Mesenchymal stem cell (in vitro differentiated cells and primary cell): ENCODE data around the gene MZT2B.
"Not testable (repeated sequence)": the region's sequence is repeated elsewhere in the genome, so short reads cannot be mapped to it uniquely, and the experiment has no call there.

Experiments used
- DNase-seq: peaks from one replicate; pipeline ENCODE4 v3.0.0-alpha.2; 2013
- H2AFZ ChIP-seq: one replicate; pipeline ENCODE4 v1.6.1; 2013; ENCODE audit warnings: low read depth, mild to moderate bottlenecking, control low read depth, inconsistent platforms, low read length, moderate library complexity
- H2AK5ac ChIP-seq: 2 replicates; pipeline ENCODE4 v1.6.1; 2013; ENCODE audit warnings: low read length, moderate library complexity, mild to moderate bottlenecking, inconsistent platforms; ENCODE audit not compliant: severe bottlenecking
- H2BK120ac ChIP-seq: one replicate; pipeline ENCODE4 v1.6.1; 2013; ENCODE audit warnings: low read depth, mild to moderate bottlenecking, inconsistent platforms, low read length, moderate library complexity
- H2BK12ac ChIP-seq, 2 experiments: one replicate each; pipeline ENCODE4 v1.6.1; 2013; ENCODE audit warnings: inconsistent platforms in 2 of 2, low read length in 2 of 2, mild to moderate bottlenecking in 2 of 2, moderate library complexity in 2 of 2, control low read depth in 1 of 2
- H2BK15ac ChIP-seq: one replicate; pipeline ENCODE4 v1.6.1; 2013; ENCODE audit warnings: mild to moderate bottlenecking, low read depth, inconsistent platforms; ENCODE audit not compliant: poor library complexity, severe bottlenecking
- H2BK5ac ChIP-seq: 2 replicates; pipeline ENCODE4 v1.6.1; 2013; ENCODE audit warnings: low read depth, mild to moderate bottlenecking, low read length, control low read depth, inconsistent platforms; ENCODE audit not compliant: poor library complexity, severe bottlenecking
- H3K14ac ChIP-seq, 2 experiments: one replicate each; pipeline ENCODE4 v1.6.1; 2013; ENCODE audit warnings: inconsistent platforms in 2 of 2, low read length in 2 of 2, control low read depth in 1 of 2, mild to moderate bottlenecking in 1 of 2, moderate library complexity in 1 of 2
- H3K18ac ChIP-seq, 2 experiments: one replicate each; pipeline ENCODE4 v1.6.1; 2013; ENCODE audit warnings: inconsistent platforms in 2 of 2, low read length in 2 of 2, control low read depth in 1 of 2, low read depth in 1 of 2, mild to moderate bottlenecking in 1 of 2
- H3K23ac ChIP-seq, 2 experiments: one replicate each; pipeline ENCODE4 v1.6.1; 2013; ENCODE audit warnings: inconsistent platforms in 2 of 2, low read length in 2 of 2, mild to moderate bottlenecking in 2 of 2, moderate library complexity in 2 of 2, control low read depth in 1 of 2
- H3K27ac ChIP-seq: 2 replicates; pipeline ENCODE4 v1.5.1; 2013; ENCODE audit warnings: mild to moderate bottlenecking, moderate library complexity, low read length, control low read depth, inconsistent platforms; ENCODE audit not compliant: poor library complexity, severe bottlenecking
- H3K27me3 ChIP-seq, 2 experiments: 2 replicates each; pipeline versions ENCODE4 v1.6.1 to v1.7.0; 2013; ENCODE audit warnings: low read length in 2 of 2, mild to moderate bottlenecking in 2 of 2, moderate library complexity in 2 of 2, control low read depth in 1 of 2, inconsistent platforms in 1 of 2; ENCODE audit not compliant: control insufficient read depth in 1 of 2, insufficient read depth in 1 of 2
- H3K36me3 ChIP-seq, 2 experiments: 2 replicates each; pipeline versions ENCODE4 v1.6.1 to v1.7.0; 2013; ENCODE audit warnings: low read length in 2 of 2, control low read depth in 1 of 2, inconsistent platforms in 1 of 2, low read depth in 1 of 2, mild to moderate bottlenecking in 1 of 2; ENCODE audit not compliant: insufficient read depth in 2 of 2, control insufficient read depth in 1 of 2
- H3K4ac ChIP-seq, 2 experiments: one replicate each; pipeline ENCODE4 v1.6.1; 2013; ENCODE audit warnings: inconsistent platforms in 2 of 2, low read length in 2 of 2, mild to moderate bottlenecking in 2 of 2, moderate library complexity in 2 of 2, control low read depth in 1 of 2, low read depth in 1 of 2
- H3K4me1 ChIP-seq: 2 replicates; pipeline ENCODE4 v1.6.1; 2013; ENCODE audit warnings: low read depth, low read length, control low read depth; ENCODE audit not compliant: control insufficient read depth, insufficient read depth
- H3K4me2 ChIP-seq: 2 replicates; pipeline ENCODE4 v1.6.1; 2013; ENCODE audit warnings: low read length, mild to moderate bottlenecking, inconsistent platforms; ENCODE audit not compliant: poor library complexity, severe bottlenecking
- H3K4me3 ChIP-seq, 2 experiments: 2 replicates each; pipeline versions ENCODE4 v1.5.1 to v1.7.0; 2013; ENCODE audit warnings: low read length in 2 of 2, mild to moderate bottlenecking in 2 of 2, control low read depth in 1 of 2, low read depth in 1 of 2; ENCODE audit not compliant: insufficient read depth in 1 of 2
- H3K79me1 ChIP-seq: replicated peaks from 2 replicates; pipeline ENCODE4 v1.6.1; 2013; ENCODE audit warnings: mild to moderate bottlenecking, control low read depth, low read length, inconsistent platforms; ENCODE audit not compliant: poor library complexity, severe bottlenecking
- H3K9ac ChIP-seq: 2 replicates; pipeline ENCODE4 v1.7.0; 2013; ENCODE audit warnings: mild to moderate bottlenecking, low read length, moderate library complexity
- H3K9me3 ChIP-seq: 2 replicates; pipeline ENCODE4 v1.7.0; 2013; ENCODE audit warnings: mild to moderate bottlenecking, low read length; ENCODE audit not compliant: control insufficient read depth
- H4K8ac ChIP-seq: one replicate; pipeline ENCODE4 v1.6.1; 2013; ENCODE audit warnings: inconsistent platforms, mild to moderate bottlenecking, low read length, moderate library complexity
- H4K91ac ChIP-seq: one replicate; pipeline ENCODE4 v1.6.1; 2013; ENCODE audit warnings: mild to moderate bottlenecking, low read length, inconsistent platforms
- WGBS: methylation state at CpG from one replicate; pipeline ENCODE4 v1.1.7; 2013; ENCODE audit warnings: mixed read lengths; 5-methylcytosine and 5-hydroxymethylcytosine counted together

Gene MZT2B

DNA sequence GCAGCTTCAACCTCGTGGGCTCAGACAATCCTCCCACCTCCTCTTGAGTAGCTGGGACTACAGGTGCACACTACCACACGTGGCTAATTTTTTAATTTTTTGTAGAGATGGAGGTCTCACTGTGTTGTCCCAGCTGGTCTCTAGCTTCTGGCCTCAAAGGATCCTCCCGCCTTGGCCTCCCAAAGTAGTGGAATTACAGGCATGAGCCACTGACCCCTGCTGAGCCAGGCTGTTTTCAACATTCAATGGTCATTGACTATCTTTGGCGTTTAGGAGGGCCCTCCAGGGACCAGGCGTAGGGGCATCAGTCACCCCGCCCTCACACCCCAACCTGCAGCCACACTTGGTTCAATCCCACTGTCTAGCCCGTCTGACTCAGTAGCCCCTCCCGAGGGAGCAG is 5.2 kb downstream of the MZT2B start:
- 82% methylated on average over 7 of the region's 8 CpGs for WGBS
- H3K27me3 ChIP-seq = no peaks in the 10 kb centered on the region

DNA sequence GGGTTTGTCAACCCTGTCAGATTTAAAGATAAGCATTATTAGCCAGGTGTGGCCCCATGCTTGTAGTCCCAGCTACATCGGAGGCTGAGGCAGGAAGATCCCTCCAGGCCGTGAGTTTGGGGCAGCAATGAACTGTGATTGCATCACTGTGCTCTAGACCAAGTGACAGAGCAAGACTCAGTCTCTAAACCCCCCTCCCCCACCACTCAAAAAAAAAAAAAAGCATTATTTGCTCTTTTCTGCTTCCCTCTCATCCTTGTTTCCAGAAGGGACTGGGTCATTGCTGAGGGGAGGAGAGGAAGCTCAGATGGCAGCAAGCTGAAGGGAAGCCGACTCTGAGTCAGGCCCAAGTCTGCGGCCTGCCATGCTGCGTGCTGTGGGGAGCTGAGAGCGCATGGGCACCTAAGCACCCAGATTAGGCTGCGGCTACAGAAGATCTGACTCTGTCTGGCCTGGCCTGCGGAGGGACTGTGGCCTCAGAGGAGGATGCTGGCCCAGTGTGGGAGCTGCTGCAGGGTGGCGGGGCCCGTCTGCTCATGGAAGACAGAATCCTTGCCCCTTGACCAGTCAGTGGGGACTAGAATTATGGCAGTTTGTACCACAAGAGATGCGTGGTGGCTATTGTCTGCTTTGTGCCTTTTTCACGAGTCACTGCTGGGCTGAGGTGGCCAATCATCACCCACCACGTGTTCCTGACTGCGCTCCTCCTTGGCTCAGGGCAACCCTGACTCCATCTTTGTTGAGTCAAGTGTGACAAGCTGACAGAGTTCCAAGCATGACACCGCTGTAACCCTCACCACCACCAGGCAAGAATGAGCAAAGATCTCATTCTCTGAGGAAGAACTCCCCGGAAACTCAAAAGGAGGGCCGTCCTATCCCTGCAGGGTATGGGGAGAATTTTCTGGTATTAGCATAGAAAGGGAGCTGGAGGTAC is 6.1 kb downstream of the MZT2B start:
- H3K27me3 ChIP-seq, H3K9ac ChIP-seq, H2BK5ac ChIP-seq, H3K14ac ChIP-seq, H3K4me2 ChIP-seq, H2AK5ac ChIP-seq, H2BK15ac ChIP-seq, DNase-seq, H3K4me3 ChIP-seq, H4K8ac ChIP-seq, H3K27ac ChIP-seq, H4K91ac ChIP-seq, H3K18ac ChIP-seq, H3K9me3 ChIP-seq, H2AFZ ChIP-seq, H2BK120ac ChIP-seq, H3K4ac ChIP-seq, H3K23ac ChIP-seq: not testable (repeated sequence)
- Histone ChIP-seq H3K36me3 (peaks cover 0 to 43% of the 10 kb centered on the region in 2 experiments), H3K79me1 (peaks cover 25% of the 10 kb centered on the region), H2BK12ac (peak overlapping the region in 1 of 2 experiments; percentile 54), H3K4me1 (peaks cover 26% of the 10 kb centered on the region)
- WGBS = 93% methylated on average over 17 of the region's 17 CpGs

More for the DNA sequence above, 5.2 kb downstream of the MZT2B start:
- Histone ChIP-seq H3K4ac (no peak overlapping the region), H3K23ac (no peak overlapping the region), H2BK5ac (no peak overlapping the region), H3K14ac (no peak overlapping the region), H3K18ac (no peak overlapping the region), H3K79me1 (peaks cover 25% of the 10 kb centered on the region), H2BK12ac (no peak overlapping the region), H2AK5ac (no peak overlapping the region), H3K4me3 (no peak overlapping the region), H3K4me2 (no peak overlapping the region), H4K91ac (no peak overlapping the region), H3K4me1 (peaks cover 27% of the 10 kb centered on the region), H3K27ac (no peak overlapping the region), H2AFZ (no peak overlapping the region), H3K36me3 (peaks cover 0 to 43% of the 10 kb centered on the region in 2 experiments), H3K9me3 (no peaks in the 10 kb centered on the region), H4K8ac (no peak overlapping the region), H3K9ac (no peak overlapping the region), H2BK15ac (no peak overlapping the region), H2BK120ac (no peak overlapping the region)
- no peak for DNase-seq

DNA sequence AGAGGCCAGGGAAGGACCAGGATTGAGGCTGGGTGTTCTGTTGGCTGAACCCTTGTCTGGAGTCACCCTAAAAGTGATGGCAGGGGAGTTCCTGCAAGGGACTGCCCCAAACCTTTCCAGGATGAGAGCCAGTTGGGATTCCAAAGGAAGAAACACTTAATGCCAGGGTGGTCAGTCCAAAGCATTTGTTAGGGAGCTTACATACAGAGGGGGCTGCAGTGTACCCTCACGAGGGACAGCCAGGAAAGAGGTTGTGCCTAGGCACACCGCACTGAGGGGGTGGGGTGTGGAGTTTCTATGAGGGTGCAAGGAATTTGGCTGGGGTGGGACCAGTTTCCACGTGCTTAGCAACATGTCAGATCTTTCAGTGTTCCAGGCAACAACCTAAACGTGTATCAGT is 6.9 kb downstream of the MZT2B start:
- WGBS = 50% methylated on average over 1 of the region's 4 CpGs
- H3K18ac ChIP-seq = not testable (repeated sequence)
- H3K36me3 ChIP-seq = peaks cover 0 to 41% of the 10 kb centered on the region in 2 experiments

DNA sequence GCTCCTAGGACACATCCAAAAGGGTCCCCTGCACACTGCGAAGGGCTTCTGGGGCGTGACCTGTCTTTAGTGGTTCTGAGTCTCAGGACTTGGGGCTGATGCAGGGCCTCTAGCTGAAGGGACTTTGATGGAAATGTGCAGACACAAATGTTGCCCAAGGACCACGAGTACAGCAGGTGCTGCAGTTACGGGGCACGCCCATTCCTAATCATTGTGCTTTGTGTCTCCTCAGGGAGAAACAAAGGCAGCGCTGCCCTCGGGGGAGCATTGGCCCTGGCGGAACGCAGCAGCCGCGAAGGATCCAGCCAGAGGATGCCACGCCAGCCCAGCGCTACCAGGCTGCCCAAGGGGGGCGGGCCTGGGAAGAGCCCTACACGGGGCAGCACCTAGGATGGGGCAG is 8.2 kb downstream of the MZT2B start:
- no peak overlapping the region for H2AK5ac ChIP-seq
- H3K79me1 ChIP-seq = peaks cover 18% of the 10 kb centered on the region
- no peak overlapping the region for H4K91ac ChIP-seq
- H3K4me2 ChIP-seq = no peak overlapping the region
- H2AFZ ChIP-seq = no peak overlapping the region
- H3K18ac ChIP-seq = no peak overlapping the region
- H3K27me3 ChIP-seq = no peaks in the 10 kb centered on the region
- H3K9me3 ChIP-seq = no peaks in the 10 kb centered on the region
- H3K4me1 ChIP-seq = peaks cover 13% of the 10 kb centered on the region
- no peak overlapping the region for H2BK12ac ChIP-seq
- H3K9ac ChIP-seq = no peak overlapping the region
- no peak overlapping the region for H3K14ac ChIP-seq
- no peak overlapping the region for H3K4ac ChIP-seq
- 85% methylated on average over 15 of the region's 15 CpGs for WGBS
- no peak overlapping the region for H4K8ac ChIP-seq
- H3K23ac ChIP-seq = no peak overlapping the region
- H3K36me3 ChIP-seq = peaks cover 0 to 31% of the 10 kb centered on the region in 2 experiments
- H3K4me3 ChIP-seq = no peak overlapping the region
- H2BK120ac ChIP-seq = no peak overlapping the region
- H2BK5ac ChIP-seq = no peak overlapping the region
- no peak overlapping the region for H2BK15ac ChIP-seq
- DNase-seq = no peak
- H3K27ac ChIP-seq = no peak overlapping the region

More for the DNA sequence above, 6.9 kb downstream of the MZT2B start:
- not testable (repeated sequence) for H2BK120ac ChIP-seq, H2AFZ ChIP-seq, H3K4me2 ChIP-seq, H2BK15ac ChIP-seq, H3K4me3 ChIP-seq, H2AK5ac ChIP-seq, H4K91ac ChIP-seq, H2BK12ac ChIP-seq, H3K9me3 ChIP-seq, H4K8ac ChIP-seq, H3K27me3 ChIP-seq, H2BK5ac ChIP-seq, H3K27ac ChIP-seq, DNase-seq, H3K14ac ChIP-seq, H3K4ac ChIP-seq, H3K9ac ChIP-seq, H3K23ac ChIP-seq
- Histone ChIP-seq H3K79me1 (peaks cover 24% of the 10 kb centered on the region), H3K4me1 (peaks cover 20% of the 10 kb centered on the region)
